Activated CD8-positive, alpha-beta memory T cell treated with anti-CD3 and anti-CD28 coated beads for 48 hours (primary cell): Measurements from ENCODE around the gene GALNT2.

ENCODE experiments used
- DNase-seq, 3 experiments: peaks; one replicate each; pipeline ENCODE4 v3.0.0-alpha.2; 2020; ENCODE audit warnings: low read depth in 2 of 3, low spot score in 2 of 3

Gene GALNT2

GRCh38 chr1:230270559-230271281 lies 203.7 kb downstream of the GALNT2 start:
- DNase-seq = peak in 1 of 3 experiments; percentile 13

GRCh38 chr1:230271300-230272035 lies 204.4 kb downstream of the GALNT2 start:
- no peak for DNase-seq

GRCh38 chr1:230272557-230272956 lies 205.5 kb downstream of the GALNT2 start:
- DNase-seq = no peak

GRCh38 chr1:230273141-230273710 lies 206.2 kb downstream of the GALNT2 start:
- DNase-seq = no peak

GRCh38 chr1:230274254-230274653 lies 207.2 kb downstream of the GALNT2 start:
- DNase-seq = no peak

GRCh38 chr1:230276401-230276800 lies 209.4 kb downstream of the GALNT2 start:
- DNase-seq = no peak

GRCh38 chr1:230277201-230278025 lies 210.4 kb downstream of the GALNT2 start:
- no peak for DNase-seq

- DNase-seq = no peak
Observed at GRCh38 chr1:230278376-230278775, 211.3 kb downstream of the GALNT2 start.

GRCh38 chr1:230278871-230279582 lies 212.0 kb downstream of the GALNT2 start:
- DNase-seq = no peak

GRCh38 chr1:230279583-230279945 lies 212.5 kb downstream of the GALNT2 start:
- no peak for DNase-seq

- no peak for DNase-seq
Observed at GRCh38 chr1:230280054-230280795, 213.2 kb downstream of the GALNT2 start.

GRCh38 chr1:230280906-230281413 lies 213.9 kb downstream of the GALNT2 start:
- DNase-seq = no peak

GRCh38 chr1:230281556-230281955 lies 214.5 kb downstream of the GALNT2 start:
- no peak for DNase-seq

- DNase-seq = no peak
Observed at GRCh38 chr1:230282157-230282556, 215.1 kb downstream of the GALNT2 start.

- no peak for DNase-seq
Observed at GRCh38 chr1:230283678-230284077, 216.6 kb downstream of the GALNT2 start.

- no peak for DNase-seq
Observed at GRCh38 chr1:230284891-230285290, 217.9 kb downstream of the GALNT2 start.

GRCh38 chr1:230285351-230285750 lies 218.3 kb downstream of the GALNT2 start:
- no peak for DNase-seq

- DNase-seq = no peak
Observed at GRCh38 chr1:230286166-230286889, 219.3 kb downstream of the GALNT2 start.

- no peak for DNase-seq
Observed at GRCh38 chr1:230286890-230287269, 219.8 kb downstream of the GALNT2 start.
